Limb (tissue), 2 donors: Measurements from ENCODE around the gene ARAP2.

Experiments
- DNase-seq, 2 donors: peaks; one replicate each; pipeline ENCODE4 v3.0.0-alpha.2; 2016; ENCODE audit errors: extremely low spot score in 2 of 2

Gene ARAP2

GRCh38 chr4:36133086-36133485 lies 111.2 kb downstream of the ARAP2 start:
- no peak for DNase-seq

DNA sequence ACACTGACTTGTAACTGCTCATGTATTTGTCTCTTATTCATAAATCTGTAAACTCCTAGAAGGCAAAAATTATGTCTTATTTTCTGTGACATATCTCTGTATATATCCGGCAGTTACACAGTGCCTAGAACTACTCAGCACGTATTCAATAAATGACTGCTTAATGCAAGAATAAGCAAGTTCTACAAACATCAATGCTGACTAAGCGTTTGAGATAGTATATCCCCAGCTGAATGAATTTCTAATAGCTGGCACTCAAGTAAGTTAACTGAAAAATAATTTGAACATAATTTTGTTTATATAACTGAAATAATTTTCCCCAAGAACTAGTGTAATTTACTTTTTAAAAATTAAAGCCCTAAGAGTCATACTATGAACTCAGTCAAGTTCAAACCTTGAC lies 113.7 kb downstream of the ARAP2 start:
- no peak for DNase-seq

DNA sequence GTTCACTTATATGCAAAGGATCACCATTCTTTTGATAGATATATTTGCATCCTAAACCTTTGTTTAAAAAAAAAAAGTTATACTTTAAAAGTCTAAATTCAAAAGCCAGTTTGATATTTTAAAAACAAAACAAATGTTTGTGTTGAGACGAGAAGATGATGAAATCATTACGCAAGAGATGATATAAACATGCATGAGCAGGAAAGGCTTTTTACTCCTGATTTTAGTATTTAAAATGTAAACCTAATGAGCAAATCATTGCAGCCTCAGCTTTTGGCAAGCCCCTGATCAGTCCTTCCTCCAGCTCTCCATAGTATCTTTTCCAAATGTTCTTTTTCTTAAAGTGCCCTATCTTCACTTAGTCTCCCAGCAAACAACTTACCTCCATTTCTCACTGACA lies 115.6 kb downstream of the ARAP2 start:
- no peak for DNase-seq

GRCh38 chr4:36123906-36124305 lies 120.4 kb downstream of the ARAP2 start:
- no peak for DNase-seq

GRCh38 chr4:36115312-36115711 lies 129.0 kb downstream of the ARAP2 start:
- no peak for DNase-seq

DNA sequence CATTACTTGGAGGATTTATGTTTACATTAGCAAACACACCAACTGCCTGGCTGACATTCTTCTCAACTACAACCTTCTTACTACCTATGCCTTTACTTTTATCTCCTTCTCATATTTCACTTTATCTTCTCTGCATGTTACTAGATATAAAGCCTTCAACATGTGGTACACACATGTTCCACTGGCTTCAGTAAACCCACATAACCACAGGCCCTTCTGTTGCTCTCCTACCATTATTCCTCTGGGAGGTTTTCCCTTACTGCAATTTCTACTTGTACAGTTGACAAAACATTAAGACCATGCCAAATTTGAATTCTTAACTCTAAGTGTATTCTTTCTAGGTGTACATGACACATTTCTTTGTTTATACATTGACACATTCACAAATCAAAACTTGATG lies 133.1 kb downstream of the ARAP2 start:
- peak in 1 of 2 donors; percentile 13 for DNase-seq

DNA sequence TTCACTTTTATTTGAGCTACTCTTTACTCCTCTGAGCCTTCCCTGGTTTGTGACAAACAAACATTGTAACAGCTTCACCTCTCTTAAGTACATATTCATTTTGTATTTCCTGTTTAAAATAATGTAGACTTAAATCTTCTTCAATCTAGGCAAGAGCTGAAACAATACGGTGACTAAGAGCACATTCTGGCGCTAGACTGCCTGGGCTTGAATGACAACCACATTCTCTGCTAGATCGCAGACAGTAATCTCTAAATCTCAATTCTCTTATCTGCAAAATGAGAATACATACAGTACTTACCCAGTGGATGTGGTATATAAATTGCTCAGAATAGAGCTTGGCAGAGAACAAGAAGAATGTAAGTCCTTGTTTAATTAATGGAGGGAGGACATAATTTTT lies 144.8 kb downstream of the ARAP2 start:
- DNase-seq, result no peak

DNA sequence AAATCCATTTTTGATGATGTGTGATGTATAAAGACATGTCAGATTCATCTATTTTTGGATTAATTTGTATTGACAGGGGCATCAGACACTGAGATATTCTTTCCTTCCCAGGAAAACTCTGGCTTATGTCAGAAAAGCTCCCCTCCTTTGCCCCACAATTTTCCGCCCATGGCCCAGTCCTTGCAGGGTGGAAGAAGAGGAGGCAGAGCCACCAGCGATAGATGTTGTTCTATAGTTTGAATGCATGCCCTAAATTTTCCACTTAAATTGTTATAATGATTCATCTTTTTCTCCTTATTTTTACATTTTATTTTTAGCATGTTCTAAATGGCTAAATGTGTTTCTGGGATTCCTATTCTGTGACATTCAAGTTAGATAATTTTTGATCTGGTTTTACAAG lies 149.3 kb downstream of the ARAP2 start:
- DNase-seq, result no peak

DNA sequence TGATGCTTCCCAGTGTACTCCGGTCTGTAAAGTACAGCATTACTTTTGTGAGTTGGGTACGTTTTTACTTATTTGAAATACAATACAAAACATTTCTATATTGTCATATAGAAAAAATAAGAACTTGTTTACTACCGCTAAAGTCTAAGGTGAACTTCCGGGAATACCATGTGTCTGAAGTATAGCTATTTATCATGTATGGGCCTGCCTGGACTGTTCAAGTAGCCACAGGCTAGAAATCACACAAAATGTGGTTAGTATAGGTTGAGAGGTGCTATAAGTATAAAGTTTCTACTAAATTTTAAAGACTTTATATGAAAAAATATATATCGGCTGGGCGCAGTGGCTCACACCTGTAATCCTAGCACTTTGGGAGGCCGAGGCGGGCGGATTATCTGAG lies 152.3 kb downstream of the ARAP2 start:
- DNase-seq, result no peak

DNA sequence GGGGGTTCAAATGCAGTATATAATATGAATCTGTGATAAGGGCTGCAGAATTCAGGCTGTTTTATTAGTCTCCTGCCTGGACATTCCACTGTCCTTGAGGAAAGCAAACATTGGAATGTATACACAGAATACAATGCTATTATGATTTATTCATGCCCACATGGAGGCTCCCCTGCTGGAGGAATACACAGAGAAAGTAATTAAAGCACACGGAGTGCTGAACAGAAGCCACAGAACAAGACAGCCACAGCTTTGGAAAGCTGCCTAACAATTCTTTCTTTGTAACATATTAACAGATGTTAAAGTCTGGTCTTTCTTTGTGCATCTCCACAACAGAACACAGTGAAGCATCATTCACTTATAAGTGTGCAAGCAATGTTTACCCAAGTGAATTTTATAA lies 155.8 kb downstream of the ARAP2 start:
- DNase-seq, result peak in 1 of 2 donors; percentile 29

- DNase-seq, result no peak
These were observed 158.0 kb downstream of the ARAP2 start for GRCh38 chr4:36086261-36086786.

DNA sequence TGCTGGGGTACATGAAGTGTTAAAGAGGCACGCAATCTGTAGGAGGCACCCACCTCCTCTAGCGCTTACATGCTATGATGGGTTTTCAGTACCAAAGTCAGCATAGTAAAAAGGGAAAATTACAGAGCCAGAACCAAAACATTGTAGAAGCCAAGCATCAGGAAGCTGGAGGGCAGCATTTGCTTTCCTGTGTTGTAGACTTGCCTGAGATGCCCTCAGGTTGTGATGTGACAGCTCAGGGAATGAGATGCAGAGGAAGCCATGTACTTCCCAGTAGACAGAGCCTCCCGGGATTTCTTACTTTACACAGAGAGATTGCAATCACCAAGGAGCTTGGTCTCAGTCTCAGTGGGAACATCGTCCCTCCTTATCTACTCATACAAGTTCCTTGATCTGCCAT lies 161.5 kb downstream of the ARAP2 start:
- no peak for DNase-seq

GRCh38 chr4:36081185-36081584 lies 163.1 kb downstream of the ARAP2 start:
- no peak for DNase-seq

GRCh38 chr4:36079666-36080065 lies 164.6 kb downstream of the ARAP2 start:
- no peak for DNase-seq

DNA sequence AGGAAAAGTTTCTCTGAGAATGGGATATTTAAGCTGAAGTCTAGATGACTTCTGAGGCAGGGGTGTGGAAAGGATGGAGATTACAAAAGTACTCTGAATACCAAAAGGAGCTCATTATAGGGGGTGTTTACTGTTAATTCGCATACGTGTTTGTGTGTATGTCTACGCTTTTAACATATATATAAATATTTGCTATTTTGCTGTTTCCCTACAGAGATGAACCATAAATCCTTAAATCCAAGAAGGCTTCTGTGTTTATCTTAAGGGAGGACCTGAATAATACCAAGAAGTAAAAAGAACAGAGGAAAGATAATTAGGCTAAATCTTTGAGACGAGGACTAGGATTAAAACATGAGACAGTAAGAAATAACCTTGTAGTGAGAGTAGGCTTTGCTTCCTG lies 166.0 kb downstream of the ARAP2 start:
- no peak for DNase-seq

- no peak for DNase-seq
These were observed 171.8 kb downstream of the ARAP2 start for GRCh38 chr4:36072529-36072928.

DNA sequence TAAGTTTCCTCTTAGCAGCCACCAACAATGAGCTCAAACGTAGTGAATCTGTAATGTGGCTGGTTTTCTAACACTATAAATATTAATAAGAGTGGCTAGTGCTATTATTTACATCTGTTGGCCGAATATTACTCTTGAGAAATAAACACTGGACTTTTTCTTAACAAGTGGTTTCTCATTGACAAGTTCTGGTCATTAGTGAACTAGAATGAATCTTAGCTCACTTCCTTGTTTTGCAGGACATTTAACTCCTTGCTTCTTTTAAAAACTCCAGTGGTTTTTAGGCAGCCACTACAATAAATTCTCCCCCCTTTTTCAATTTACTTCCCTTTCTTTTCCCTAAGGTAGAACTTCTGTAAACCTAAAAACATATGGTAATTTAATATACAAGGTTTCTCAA lies 177.2 kb downstream of the ARAP2 start:
- no peak for DNase-seq

DNA sequence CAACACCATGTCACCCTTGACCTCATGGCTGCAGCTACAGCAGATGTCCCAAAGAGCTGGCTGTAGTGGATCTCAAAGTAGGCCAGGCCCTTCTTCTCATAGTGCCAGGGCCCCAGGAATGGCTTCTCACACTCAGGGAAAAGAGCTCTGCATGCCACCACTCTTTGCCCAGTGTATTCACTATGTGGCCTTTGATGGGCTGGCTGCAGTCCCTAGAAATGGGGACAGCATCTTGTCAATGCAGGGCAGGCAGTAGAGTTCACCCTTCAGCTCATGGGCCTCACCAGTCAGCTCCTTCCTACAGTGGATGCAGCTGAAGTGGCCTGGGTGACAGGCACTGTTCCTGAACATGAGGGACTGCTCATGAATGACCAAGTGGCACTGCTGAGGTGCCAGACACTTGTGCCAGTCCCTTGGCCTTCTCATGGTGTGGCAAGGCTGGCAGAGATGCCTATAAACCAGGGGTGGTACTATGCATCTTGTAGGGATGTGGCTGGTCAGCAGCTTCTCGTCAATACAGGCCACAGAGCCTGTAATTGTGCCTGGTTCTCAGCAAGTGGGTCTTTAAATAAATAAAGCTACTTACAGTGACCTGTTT lies 178.9 kb downstream of the ARAP2 start:
- DNase-seq, result no peak

GRCh38 chr4:36064117-36064516 lies 180.2 kb downstream of the ARAP2 start:
- DNase-seq, result no peak

DNA sequence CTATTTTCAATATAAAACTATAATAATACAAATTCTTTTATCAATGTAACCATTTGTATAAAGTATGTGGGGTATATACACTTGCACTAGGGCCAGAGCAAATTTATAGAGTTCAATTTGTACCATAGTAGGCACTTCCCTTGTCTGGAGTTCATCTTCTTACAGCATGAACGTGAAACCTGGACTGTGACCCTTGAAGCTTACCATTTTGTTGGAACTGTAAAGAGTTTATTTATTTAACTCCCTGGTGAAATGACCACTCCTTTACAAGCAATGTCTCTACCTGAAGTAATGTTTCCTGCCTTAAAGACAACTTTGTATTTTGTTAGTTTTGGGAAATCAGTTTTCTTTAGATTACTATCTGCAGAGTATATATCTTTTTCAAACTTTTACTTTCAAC lies 188.2 kb downstream of the ARAP2 start:
- DNase-seq, result no peak

DNA sequence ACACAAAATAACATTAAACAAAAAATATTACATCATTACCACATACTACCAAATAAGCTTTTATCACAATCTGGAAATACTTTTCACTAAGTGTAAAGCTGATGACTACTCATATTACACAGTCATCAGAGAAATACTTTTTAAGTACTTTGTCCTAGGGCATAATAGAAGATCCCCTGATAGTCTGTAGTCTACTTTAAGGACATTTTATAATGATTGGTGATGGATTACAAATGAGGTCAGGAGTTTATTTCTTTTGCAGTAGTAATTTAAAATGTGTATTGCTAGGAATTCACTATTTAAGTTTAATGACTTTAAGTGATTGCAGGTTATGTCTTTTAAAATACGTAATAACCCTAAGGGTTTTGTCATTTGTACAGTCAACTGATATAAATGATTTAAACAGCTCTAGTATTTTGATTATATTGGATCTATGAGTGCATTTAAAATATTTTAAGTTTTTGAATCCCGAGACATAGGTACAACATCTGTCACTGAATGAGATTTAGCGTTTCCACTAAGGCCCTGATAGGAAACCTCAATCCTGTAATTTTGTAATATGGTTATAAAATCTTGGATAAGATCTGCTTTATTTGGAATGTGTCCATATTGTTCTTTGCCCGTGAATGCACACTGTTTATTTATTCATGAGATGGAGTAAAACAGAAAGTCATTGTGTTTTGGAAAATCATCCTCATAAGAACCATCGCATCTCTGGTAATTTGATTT lies 189.5 kb downstream of the ARAP2 start:
- DNase-seq, result peak in 1 of 2 donors; percentile 12

DNA sequence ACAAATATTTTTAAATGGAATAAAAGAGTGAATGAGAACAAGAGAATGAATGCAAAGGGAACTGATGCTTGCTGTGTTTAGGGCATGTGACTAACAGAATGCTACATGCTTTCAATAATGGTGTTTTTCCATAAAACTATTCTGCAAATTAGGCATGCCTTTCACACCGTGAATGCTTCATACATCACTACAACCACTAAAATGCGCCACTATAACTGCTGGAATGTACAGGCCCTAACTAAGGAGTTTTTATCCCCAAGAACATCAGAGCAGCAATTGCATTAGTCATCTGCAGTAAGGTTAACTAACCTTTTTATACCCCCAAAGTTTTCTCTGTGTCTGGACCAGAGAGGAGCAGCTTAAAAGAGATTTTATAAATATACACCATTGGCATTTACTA lies 190.4 kb downstream of the ARAP2 start:
- DNase-seq, result no peak

GRCh38 chr4:36051634-36052033 lies 192.7 kb downstream of the ARAP2 start:
- no peak for DNase-seq
